NCI-H2081 treated with DMSO at 0.1 percent for 48 hours (cell line): ENCODE results near the gene C17orf75.
"Not testable (repeated sequence)": the region's sequence is repeated elsewhere in the genome, so short reads cannot be mapped to it uniquely, and the experiment has no call there.

Source experiments
- DNase-seq: peaks from one replicate; lab custom pipeline; 2025; lab: John Stamatoyannopoulos, UW

Gene C17orf75

GRCh38 chr17:32342603-32343325 is 791 bp upstream of the C17orf75 start:
- DNase-seq, result no peak

GRCh38 chr17:32341141-32341856 is 674 bp downstream of the C17orf75 start:
- no peak for DNase-seq

DNA sequence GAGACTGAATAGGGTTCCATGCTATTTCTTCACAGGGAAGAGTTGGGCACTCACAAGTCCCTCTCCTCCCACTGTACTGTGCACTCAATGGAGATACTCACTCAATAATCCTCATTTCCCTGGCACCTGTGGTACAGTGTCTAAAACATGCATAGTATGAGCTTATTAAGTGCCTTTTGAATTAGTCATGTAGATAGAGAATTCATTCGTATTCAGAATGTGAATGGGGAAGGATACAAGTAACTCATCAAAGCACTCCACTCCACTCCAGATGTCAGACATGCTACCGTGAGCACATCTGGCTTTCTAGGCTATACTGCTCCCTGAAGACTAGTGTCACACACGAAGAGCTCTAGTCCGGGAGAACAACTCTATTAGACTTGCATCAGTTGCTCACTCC is 6.3 kb downstream of the C17orf75 start:
- DNase-seq, result no peak

- DNase-seq, result no peak
These were observed 6.9 kb downstream of the C17orf75 start for GRCh38 chr17:32335046-32335445.

GRCh38 chr17:32333187-32333586 is 8.8 kb downstream of the C17orf75 start:
- DNase-seq, result no peak

- DNase-seq, result no peak
These were observed 10.5 kb downstream of the C17orf75 start for GRCh38 chr17:32331243-32332040.

- DNase-seq, result no peak
These were observed 11.8 kb downstream of the C17orf75 start for GRCh38 chr17:32330147-32330546.

- no peak for DNase-seq
These were observed 14.1 kb downstream of the C17orf75 start for GRCh38 chr17:32327911-32328310.

GRCh38 chr17:32323811-32324491 is 18.0 kb downstream of the C17orf75 start:
- no peak for DNase-seq

GRCh38 chr17:32323046-32323445 is 18.9 kb downstream of the C17orf75 start:
- no peak for DNase-seq

GRCh38 chr17:32320847-32321246 is 21.1 kb downstream of the C17orf75 start:
- DNase-seq, result no peak

DNA sequence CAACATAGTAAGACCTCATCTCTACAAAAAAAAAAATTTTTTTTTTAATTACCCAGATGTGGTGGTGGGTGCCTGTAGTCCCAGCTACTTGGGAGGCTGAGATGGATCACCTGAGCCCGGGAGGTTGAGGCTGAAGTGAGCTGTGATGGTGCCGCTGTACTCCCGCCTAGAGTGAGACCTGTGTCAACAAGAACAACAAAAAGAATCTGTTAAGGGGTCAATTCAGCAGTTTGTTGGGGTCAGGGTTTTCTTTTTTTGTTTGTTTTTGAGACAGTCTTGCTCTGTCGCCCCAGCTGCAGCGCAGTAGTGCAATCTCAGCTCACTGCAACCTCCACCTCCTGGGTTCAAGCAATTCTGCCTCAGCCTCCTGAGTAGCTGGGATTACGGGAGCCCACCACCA is 21.9 kb downstream of the C17orf75 start:
- not testable (repeated sequence) for DNase-seq

GRCh38 chr17:32319548-32319905 is 22.4 kb downstream of the C17orf75 start:
- no peak for DNase-seq

DNA sequence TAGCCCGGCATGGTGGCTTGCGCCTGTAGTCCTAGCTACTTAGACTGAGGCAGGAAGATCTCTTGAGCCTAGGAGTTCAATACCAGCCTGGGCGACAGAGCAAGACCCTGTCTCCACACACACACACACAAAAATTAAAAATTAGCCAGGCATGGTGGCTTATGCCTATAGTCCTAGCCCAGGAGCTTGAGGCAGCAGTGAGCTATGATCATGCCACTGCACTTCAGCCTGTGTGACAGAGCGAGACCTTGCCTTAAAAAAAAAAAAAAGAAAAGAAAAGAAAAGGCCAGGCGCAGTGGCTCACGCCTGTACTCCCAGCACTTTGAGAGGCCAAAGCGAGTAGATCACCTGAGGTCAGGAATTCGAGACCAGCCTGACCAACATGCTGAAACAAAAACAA is 23.9 kb downstream of the C17orf75 start:
- DNase-seq, result no peak

DNA sequence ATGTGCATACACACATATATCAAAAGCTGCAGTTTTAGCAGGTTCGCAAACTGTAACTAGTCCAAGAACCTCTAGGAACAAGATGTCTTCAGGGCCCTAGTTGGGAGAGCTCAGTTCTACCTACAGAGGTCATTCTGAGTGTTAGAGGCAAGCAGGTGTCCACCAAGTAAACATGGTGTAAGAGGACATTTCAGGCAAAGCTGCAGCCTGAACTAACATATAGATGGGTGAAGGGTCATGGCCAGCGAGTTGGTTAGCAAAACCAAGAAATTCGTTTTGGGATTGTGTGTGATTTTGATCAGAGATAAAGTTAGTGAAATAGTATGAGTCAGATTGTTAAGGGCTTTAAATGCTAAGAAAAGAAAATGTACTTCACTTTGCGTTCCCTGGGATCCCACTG is 24.6 kb downstream of the C17orf75 start:
- DNase-seq, result no peak

DNA sequence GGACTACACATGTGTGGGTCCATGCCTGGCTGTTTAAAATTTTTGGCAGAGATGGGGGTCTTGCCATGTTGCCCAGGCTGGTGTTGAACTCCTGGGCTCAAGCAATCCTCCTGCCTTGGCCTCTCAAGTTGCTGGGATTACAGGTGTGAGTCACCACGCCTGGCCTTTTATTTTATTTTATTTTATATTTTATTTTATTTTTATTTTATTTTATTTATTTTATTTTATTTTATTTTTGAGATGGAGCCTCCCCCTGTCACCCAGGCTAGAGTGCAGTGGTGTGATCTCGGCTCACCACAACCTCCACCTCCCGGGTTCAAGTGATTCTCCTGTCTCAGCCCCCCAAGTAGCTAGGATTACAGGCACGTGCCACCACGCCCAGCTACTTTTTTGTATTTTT is 25.3 kb downstream of the C17orf75 start:
- DNase-seq, result not testable (repeated sequence)

- no peak for DNase-seq
These were observed 26.8 kb downstream of the C17orf75 start for GRCh38 chr17:32315171-32315570.

DNA sequence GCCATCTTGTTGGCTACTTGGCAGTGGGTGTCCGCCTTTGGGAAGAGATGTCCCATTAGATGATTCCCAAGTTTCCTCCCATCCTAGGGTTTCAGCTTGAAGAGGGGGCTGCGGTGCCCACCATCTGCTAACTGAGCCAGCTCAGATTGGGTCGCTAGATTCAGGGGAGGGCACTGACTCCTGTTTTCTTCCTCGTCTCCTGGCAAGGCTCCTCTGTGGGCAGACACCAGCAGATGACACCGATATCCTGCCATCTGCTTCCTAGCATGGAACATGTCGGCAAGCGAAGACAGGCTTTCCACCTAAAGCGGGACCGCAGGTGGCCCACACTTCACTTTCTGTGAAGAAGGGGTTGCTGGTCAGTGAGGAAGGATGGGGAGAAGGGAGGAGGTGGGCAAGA is 27.3 kb downstream of the C17orf75 start:
- no peak for DNase-seq

GRCh38 chr17:32311028-32311536 is 30.9 kb downstream of the C17orf75 start:
- DNase-seq, result no peak

DNA sequence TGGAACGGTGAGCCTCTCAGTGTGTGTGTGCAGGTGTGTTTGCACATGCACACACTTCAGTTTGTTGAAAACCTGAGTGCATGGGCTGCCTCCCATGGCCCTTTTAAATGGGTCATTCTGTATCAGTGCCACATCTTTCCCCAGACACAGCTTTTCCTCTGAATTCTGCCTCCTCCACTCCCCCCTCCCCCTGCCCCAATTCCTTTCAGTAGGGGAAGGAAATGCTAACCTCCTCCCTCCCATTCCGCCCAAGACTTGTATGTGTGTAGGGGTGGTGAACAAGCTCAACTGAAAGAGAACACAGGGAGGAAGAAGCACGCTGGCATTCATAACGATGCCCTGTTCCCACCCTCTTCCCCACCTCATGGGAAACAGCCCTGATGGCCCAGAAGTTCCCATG is 34.3 kb downstream of the C17orf75 start:
- no peak for DNase-seq

GRCh38 chr17:32305049-32305448 is 36.9 kb downstream of the C17orf75 start:
- DNase-seq, result no peak

DNA sequence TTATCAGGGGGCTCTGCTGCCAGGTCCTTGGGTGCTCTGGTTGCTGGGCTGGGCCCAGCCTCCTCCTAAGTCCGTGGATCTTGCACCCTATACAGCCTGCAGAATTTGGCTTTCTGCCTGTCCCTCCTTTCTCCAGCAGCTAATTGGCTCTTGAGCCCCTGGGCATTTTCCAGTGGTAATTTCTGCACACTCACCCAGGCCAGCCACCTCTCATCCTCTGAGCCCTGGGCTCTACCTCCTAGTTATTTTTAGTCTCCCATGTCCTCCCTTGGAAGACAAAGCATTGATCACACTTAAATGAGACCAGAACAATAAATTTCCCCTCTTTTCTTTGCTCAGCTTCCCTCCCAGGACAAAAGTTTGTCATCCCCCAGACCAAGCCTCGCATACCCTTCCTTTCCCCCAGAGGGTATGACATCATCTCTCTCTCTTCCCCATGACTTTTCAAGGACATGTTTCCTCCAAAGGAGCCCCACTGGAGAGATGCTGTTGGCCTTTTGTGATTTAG is 38.1 kb downstream of the C17orf75 start:
- DNase-seq, result no peak
